NCI-H2227 treated with DMSO at 0.1 percent for 48 hours (cell line): Measurements from ENCODE around the gene GARNL3.

Experiments used
- DNase-seq: peaks from one replicate; lab custom pipeline; 2025; lab: John Stamatoyannopoulos, UW

Gene GARNL3

DNA sequence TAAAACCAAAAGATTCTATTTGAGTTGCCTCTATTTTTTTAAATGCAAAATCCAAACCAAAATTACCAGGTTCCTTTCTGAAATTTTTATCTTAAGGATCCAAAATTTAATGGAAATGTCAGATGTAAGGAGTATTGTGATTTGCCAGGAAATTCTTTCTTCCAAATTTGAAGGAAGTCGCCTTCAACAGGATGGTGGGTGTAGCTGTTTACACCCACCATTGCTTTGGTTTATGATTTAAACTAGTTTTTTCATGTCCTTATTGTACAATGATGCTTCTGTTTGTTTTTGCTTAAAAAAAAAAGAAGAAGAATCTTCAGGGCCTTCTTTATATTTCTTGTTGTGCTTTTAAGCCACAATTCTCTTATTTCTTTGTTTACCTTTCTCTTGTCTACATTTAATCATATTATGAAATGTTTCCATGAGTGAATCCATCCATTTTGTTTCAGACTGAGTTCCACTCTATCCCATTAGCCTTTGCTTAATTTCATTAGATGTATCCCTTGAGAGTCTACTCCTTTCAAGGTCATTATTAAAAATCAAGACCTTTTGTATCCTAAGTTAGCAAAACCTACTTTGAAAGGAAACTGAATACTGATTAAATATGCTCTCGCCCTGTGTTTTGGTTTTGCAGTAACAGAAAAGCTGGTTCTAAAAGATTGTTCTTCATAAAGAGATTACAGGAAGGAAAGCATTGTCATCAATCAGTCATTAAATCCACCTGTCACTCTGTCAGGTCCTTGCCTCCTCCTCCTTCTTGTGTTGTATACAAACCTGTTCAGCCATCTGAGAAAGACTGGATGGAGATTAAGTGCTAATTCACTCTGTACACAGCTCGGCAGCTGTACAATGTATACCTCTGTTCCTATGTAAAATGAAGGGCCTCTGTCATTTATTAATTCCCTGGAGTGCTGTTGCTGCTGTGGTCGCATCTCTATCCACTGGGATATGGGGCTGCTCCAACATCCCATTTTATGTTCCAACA is 86.9 kb downstream of the GARNL3 start:
- no peak for DNase-seq

- DNase-seq: no peak
Measured at GRCh38 chr9:127353882-127354281, 89.3 kb downstream of the GARNL3 start.

- DNase-seq: no peak
Measured at GRCh38 chr9:127356906-127357305, 92.3 kb downstream of the GARNL3 start.

GRCh38 chr9:127358023-127358535 is 93.5 kb downstream of the GARNL3 start:
- no peak for DNase-seq

DNA sequence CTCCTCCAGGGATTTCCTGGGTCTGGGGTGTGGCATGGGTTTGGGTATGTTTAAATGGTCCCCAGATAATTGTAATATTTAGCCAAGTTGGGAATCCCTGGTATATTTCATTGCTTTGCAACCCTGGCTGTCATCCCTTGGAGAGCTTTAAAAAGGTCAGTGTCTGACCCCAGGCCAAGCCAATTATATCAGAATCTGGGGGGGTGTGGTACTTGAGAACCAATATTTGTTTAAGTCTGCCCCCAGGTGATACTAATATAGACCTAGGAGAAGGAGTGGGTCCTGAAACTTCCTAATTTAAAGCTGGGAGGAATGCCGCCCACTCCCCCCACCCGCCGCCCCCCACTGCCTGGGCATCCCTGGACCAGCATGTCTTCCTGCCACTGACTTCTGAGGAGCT is 94.2 kb downstream of the GARNL3 start:
- no peak for DNase-seq

- DNase-seq: no peak
Measured at GRCh38 chr9:127360250-127360649, 95.7 kb downstream of the GARNL3 start.

GRCh38 chr9:127360829-127361228 is 96.3 kb downstream of the GARNL3 start:
- DNase-seq: no peak

GRCh38 chr9:127361561-127361960 is 97.0 kb downstream of the GARNL3 start:
- DNase-seq: no peak

DNA sequence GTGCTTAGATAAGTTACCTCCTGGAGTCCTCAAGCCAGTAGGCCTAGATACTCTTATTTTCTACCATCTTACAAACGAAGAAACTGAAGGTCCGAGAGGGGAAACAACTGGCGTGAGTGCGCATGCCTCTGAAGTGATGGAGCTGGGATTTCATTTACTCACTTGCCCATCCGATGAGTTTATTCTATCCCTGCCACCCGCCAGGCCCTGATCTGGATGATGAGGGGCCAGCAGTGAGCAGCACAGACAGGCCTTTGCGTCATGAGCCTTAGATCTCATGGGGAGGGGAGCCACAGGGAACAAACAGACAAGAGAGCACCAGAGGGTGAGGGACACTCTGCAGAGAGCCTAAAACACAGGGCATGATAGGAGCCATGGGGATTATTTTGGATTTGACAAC is 98.3 kb downstream of the GARNL3 start:
- DNase-seq: no peak

- DNase-seq: no peak
Measured at GRCh38 chr9:127365461-127365860, 100.9 kb downstream of the GARNL3 start.

DNA sequence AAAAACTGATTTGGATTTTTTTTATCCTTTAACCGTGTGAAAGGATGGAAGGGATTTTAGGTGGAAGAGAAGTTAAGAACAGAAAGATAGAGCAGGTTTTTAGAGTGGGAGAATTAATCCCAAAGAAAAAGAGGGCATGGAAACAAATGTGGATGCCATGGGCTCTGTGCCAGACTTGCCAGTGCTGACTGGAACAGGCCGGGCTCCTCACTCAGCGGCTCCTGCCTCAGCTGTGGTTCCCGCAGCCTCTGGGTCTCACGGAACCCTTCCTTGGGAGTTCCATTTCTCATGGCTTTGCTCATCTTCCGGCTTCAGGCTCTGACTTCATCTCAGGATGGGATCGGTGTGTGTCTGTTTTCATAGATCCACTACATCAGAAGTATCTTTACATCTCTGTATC is 102.0 kb downstream of the GARNL3 start:
- no peak for DNase-seq

- DNase-seq: no peak
Measured at GRCh38 chr9:127368852-127369402, 104.4 kb downstream of the GARNL3 start.

GRCh38 chr9:127369428-127369827 is 104.9 kb downstream of the GARNL3 start:
- DNase-seq: no peak

DNA sequence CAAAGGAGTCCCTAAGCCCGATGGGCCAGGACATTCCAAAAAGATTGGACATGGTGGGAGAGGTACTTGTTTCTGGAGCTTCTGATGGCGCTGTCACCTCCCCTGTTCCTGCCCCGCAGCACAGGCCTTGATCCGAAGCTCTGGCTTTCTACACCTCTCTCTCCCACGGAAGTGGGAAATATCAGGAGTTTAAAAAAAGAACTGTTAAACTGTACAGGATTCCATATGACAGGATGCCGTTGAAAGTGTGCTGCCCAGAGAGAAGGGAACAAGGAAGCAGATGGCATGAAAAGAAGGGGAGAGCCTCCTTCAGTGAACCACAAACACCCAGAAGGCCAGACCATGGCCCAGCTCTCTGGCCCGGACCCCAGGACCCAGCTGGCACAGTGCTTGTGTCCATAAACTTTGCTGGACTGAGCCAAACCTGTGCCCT is 105.6 kb downstream of the GARNL3 start:
- no peak for DNase-seq

- no peak for DNase-seq
Measured at GRCh38 chr9:127370672-127371648, 106.4 kb downstream of the GARNL3 start.

GRCh38 chr9:127380479-127380878 is 115.9 kb downstream of the GARNL3 start:
- no peak for DNase-seq

DNA sequence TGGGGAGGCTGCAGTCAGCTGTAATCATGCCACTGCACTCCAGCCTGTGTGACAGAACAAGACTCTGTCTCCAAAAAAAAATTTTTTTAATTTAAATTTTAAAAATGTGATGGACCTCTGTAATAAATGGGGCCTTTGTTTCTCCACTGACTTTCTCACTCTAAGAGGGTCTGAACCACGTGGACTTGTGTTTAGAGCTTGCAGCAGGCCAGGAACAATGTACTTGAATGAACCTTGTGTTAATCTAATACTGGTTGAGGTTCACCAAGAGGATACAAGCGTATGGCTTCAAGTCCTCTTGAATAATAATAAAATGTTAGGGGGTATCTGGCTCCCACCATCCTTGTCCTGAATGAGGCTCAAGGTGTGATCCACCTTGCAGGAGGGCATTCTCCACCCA is 118.0 kb downstream of the GARNL3 start:
- no peak for DNase-seq

DNA sequence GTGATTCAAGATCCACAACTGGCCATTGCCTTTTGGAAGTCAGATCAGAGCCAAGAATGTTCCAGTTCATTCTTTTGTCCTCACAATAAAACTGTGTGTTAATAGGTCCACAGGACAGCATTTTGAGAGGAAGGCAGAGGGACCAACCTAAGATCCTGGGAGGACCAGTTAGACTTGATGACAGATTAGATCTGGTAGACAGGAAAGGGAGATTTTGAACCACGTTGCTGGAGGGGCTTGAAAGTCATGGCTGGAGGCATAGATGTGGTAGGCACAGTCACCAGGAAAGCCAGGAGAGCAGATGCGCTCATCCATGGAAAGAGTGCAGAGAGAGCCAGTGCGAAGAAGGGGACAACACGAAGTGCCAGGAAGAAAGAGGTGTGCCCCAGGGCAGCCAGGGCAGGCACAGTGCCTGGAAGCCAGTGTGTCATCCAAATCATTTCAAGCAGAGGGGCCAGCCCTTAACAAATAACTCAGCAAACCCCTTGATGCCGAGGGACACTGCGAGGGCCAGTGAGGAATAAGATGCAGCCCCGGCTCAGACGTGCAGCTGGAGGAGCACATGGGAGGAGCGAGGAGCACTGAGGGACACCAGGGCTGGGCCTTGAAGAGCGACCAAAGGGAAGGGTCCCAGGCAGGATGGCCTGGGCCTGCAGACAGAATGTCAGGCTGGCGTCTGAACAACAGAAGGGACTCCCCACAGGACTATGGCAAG is 119.6 kb downstream of the GARNL3 start:
- DNase-seq: no peak

DNA sequence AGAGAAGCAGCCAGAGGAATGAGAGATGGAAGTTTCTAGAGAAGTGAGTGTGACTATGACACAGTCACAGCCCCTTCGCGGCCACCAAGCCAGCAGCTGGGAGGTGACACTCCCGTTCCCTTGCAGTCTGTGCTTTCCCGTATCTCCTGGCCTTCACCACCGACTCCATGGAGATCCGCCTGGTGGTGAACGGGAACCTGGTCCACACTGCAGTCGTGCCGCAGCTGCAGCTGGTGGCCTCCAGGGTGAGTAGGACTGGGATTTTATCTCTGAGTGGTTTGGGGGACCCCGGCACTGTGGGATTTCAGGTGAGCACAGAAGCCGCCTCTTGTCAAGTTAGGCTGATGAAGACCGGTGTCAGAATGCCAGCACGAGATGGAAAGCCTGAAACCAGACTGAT is 120.3 kb downstream of the GARNL3 start:
- no peak for DNase-seq

DNA sequence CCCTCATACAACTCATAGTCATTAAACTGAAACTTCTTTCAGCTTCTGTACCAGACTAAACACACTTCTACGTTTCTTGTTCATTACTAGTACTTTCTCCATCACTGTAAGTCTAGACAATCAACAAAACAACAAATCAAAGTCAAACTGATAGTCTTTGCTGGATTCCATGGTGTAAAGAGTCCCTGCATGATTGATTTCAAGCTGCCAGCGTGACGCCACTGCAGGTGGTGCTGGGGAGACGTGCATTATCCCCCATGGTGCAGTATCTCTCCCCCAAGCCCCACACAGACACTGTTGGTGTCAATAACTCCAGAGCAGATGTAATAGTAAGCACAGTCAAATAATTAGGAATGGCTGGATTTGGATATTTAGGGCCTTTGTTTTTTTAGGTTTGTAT is 121.7 kb downstream of the GARNL3 start:
- no peak for DNase-seq

DNA sequence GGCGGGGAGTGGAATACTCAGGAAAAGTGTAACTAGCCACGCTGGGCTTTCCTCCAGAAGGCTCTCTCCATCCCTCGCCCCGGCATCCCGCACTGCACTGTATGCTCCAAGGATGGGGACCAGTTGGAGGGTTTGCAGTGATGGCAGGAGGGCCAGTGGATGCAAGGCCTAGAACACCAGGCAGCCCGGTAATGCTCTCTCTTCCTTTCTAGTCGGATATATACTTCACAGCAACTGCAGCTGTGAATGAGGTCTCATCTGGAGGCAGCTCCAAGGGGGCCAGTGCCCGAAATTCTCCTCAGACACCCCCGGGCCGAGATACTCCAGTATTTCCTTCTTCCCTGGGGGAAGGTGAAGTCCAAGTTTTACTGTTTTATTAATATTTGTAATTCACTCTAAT is 122.4 kb downstream of the GARNL3 start:
- no peak for DNase-seq
